Chondrocyte (in vitro differentiated cells): Measurements from ENCODE around the gene CALN1. TPM values are rescaled to one million over a fixed set of nuclear protein-coding genes. Genes with fewer than 3 reads are reported as not detected.

Source experiments
- DNase-seq: peaks from one replicate; pipeline ENCODE4 v3.0.0; 2021; ENCODE audit warnings: mixed read lengths, low spot score
- H3K27ac Mint-ChIP-seq: one replicate; pipeline ENCODE4 v1.8.0; 2021; ENCODE audit warnings: mild to moderate bottlenecking, moderate library complexity, mixed read lengths; ENCODE audit not compliant: unreplicated experiment
- H3K27me3 Mint-ChIP-seq: 2 replicates; pipeline ENCODE4 v1.8.0; 2021; ENCODE audit warnings: low read depth, mixed read lengths
- H3K36me3 Mint-ChIP-seq: 2 replicates; pipeline ENCODE4 v1.8.0; 2021; ENCODE audit warnings: low read depth, mixed read lengths
- H3K4me1 Mint-ChIP-seq: 2 replicates; pipeline ENCODE4 v1.8.0; 2021; ENCODE audit warnings: low read depth, mild to moderate bottlenecking, mixed read lengths
- H3K4me3 Mint-ChIP-seq: one replicate; pipeline ENCODE4 v1.8.0; 2021; ENCODE audit warnings: mild to moderate bottlenecking, moderate library complexity, mixed read lengths; ENCODE audit not compliant: unreplicated experiment
- H3K9me3 Mint-ChIP-seq: 2 replicates; pipeline ENCODE4 v1.8.0; 2021; ENCODE audit warnings: low read depth, mixed read lengths
- CTCF ChIP-seq: fragments of 200-600 bp; sonication (generic); IDR thresholded peaks from 2 replicates; pipeline ENCODE4 v1.5.0; 2021; ENCODE audit warnings: antibody characterized with exemption, mild to moderate bottlenecking, moderate library complexity
- total RNA-seq: library from RNA; stranded (reverse); gene quantifications from 3 replicates; pipeline ENCODE4 v1.2.1, GENCODE V29; 2021

The CALN1 gene
- total RNA-seq, 1 donor from 2014 or later: not detected

GRCh38 chr7:72030994-72031667 lies 381.0 kb downstream of the CALN1 start:
- no peak overlapping the region for H3K27ac Mint-ChIP-seq
- H3K4me1 Mint-ChIP-seq: no peaks in the 10 kb centered on the region
- no peaks in the 10 kb centered on the region for H3K36me3 Mint-ChIP-seq
- peaks cover 5% of the 10 kb centered on the region for H3K9me3 Mint-ChIP-seq
- H3K4me3 Mint-ChIP-seq: no peak overlapping the region
- DNase-seq: no peak
- no peak for TF ChIP-seq CTCF
- H3K27me3 Mint-ChIP-seq: no peaks in the 10 kb centered on the region

DNA sequence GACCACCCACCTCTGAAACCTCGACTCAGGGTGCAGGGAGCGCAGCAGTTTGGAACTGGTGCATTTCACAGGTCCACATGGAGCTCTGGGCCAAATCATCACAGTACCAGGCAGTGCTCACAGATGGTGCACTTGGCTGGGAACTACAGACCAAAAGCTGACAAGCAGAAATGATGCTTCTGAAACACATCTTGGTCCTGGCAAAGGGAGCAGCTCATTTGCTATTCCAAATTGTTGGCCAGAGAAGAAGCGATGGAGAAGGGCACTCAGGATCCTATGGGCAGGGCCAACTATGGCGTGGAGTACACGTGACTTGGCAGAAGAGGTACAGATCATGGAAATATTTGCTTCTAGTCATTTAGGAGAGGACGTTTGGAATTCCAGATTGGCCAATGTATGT lies 383.9 kb downstream of the CALN1 start:
- Mint-ChIP-seq H3K4me3 (no peak overlapping the region), H3K4me1 (no peaks in the 10 kb centered on the region), H3K36me3 (no peaks in the 10 kb centered on the region), H3K27ac (no peak overlapping the region), H3K27me3 (no peaks in the 10 kb centered on the region), H3K9me3 (no peaks in the 10 kb centered on the region)
- no peak for TF ChIP-seq CTCF
- no peak for DNase-seq

DNA sequence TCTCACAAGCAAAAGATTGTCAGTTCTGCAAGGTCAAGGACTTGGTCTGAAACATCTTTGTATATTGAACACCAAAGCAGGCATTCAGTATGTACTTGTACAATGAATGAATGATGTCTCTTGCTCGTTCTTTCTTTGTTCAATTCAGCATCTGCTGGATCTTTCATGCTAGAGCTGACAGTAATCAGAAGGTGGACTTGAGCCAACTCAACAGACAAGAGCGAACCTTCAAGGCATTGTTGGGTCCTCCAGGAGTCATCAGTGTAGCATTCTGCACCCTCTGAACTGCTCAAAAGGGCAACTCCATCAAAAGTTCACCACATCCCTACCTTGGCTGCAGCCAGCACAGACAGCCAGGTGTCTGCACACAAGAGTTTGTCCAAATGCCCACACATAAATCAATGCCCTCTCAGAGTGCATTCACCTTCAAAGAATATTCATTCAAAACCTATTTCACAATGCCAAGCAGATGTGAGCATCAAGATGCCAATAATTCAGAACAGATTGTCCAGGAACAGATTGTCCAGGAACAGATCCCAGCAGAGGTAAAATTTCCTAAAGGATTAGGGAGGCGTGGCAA lies 386.7 kb downstream of the CALN1 start:
- Mint-ChIP-seq H3K4me3 (no peak overlapping the region), H3K9me3 (peaks cover 6% of the 10 kb centered on the region), H3K27ac (no peak overlapping the region), H3K4me1 (no peaks in the 10 kb centered on the region), H3K36me3 (no peaks in the 10 kb centered on the region), H3K27me3 (peaks cover 2% of the 10 kb centered on the region)
- no peak for TF ChIP-seq CTCF
- DNase-seq: no peak

GRCh38 chr7:72023926-72024325 lies 388.2 kb downstream of the CALN1 start:
- H3K27me3 Mint-ChIP-seq: peaks cover 4% of the 10 kb centered on the region
- no peak overlapping the region for H3K27ac Mint-ChIP-seq
- no peak for DNase-seq
- H3K4me3 Mint-ChIP-seq: no peak overlapping the region
- H3K9me3 Mint-ChIP-seq: peaks cover 12% of the 10 kb centered on the region
- no peaks in the 10 kb centered on the region for H3K4me1 Mint-ChIP-seq
- H3K36me3 Mint-ChIP-seq: no peaks in the 10 kb centered on the region
- no peak for TF ChIP-seq CTCF

DNA sequence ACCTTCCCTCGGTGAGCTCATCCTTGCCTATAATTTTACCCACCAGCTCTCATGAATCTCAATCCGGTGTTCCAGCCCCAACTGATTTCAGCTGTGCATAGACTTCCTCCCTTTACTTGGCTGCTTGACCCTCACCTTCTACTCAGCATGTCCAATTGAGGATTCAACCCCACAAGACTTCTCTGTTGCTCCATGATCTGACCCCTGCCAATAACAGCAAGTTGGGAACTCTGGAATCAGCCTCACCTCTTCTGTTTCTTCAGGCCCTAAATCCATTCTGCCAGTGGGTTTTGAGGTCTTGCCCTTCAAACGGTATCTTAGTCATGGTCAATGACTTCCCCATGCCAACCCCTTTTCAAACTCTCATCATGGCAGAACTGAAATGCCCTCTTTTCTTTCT lies 390.4 kb downstream of the CALN1 start:
- Mint-ChIP-seq H3K4me3 (no peak overlapping the region), H3K27me3 (peaks cover 4% of the 10 kb centered on the region), H3K36me3 (no peaks in the 10 kb centered on the region), H3K4me1 (no peaks in the 10 kb centered on the region), H3K9me3 (peaks cover 12% of the 10 kb centered on the region), H3K27ac (no peak overlapping the region)
- DNase-seq: no peak
- TF ChIP-seq CTCF: no peak
